Measurements from ENCODE around the gene PDSS2.

GRCh38 chr6:107444277-107444676, 15.1 kb downstream of the PDSS2 start:
- TF ChIP-seq MXI1 (IDR thresholded peaks at IDR 0.05; ENCODE audit: low read depth, low read length) (no peak), TEAD4 (IDR thresholded peaks at IDR 0.05; ENCODE audit: borderline replicate concordance, insufficient read depth) (no peak), MAX (IDR thresholded peaks at IDR 0.05; ENCODE audit: low read depth) (no peak), FOXJ3 (CRISPR knock-in tag; IDR thresholded peaks at IDR 0.05) (no peak), REST (IDR thresholded peaks at IDR 0.05; ENCODE audit: low read depth, low read length) (no peak)
- TF ChIP-seq, protein P1, sequence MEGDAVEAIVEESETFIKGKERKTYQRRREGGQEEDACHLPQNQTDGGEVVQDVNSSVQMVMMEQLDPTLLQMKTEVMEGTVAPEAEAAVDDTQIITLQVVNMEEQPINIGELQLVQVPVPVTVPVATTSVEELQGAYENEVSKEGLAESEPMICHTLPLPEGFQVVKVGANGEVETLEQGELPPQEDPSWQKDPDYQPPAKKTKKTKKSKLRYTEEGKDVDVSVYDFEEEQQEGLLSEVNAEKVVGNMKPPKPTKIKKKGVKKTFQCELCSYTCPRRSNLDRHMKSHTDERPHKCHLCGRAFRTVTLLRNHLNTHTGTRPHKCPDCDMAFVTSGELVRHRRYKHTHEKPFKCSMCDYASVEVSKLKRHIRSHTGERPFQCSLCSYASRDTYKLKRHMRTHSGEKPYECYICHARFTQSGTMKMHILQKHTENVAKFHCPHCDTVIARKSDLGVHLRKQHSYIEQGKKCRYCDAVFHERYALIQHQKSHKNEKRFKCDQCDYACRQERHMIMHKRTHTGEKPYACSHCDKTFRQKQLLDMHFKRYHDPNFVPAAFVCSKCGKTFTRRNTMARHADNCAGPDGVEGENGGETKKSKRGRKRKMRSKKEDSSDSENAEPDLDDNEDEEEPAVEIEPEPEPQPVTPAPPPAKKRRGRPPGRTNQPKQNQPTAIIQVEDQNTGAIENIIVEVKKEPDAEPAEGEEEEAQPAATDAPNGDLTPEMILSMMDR (IDR thresholded peaks at IDR 0.05), result no peak
